Panc1 (cell line): ENCODE measurements around the gene ACSM3. TPM values are rescaled to one million over a fixed set of nuclear protein-coding genes. Genes with fewer than 3 reads are reported as not detected.
"Not testable (repeated sequence)": the region's sequence is repeated elsewhere in the genome, so short reads cannot be mapped to it uniquely, and the experiment has no call there.

Experiments
- ATAC-seq: fragments of 200-7000 bp; cut with Tn5 transposase; 2 replicates; pipeline ENCODE4 v1.9.1; 2020; ENCODE audit warnings: mild to moderate bottlenecking, moderate library complexity
- BruUV-seq: library from RNA; stranded (reverse); fragments of 400-500 nt; replicated peaks from 2 replicates; lab custom pipeline; 2021; lab: Mats Ljungman, UMichigan
- CTCF ChIA-PET: fragments of 300-600 bp; sonication (Branson Sonifier 250); formaldehyde crosslinking; loops from one replicate; lab custom pipeline; 2022; ENCODE audit warnings: antibody characterized with exemption; lab: Charles Lee
- POLR2A ChIA-PET: fragments of 300-600 bp; sonication (Branson Sonifier 250); formaldehyde crosslinking; loops from one replicate; lab custom pipeline; 2022; ENCODE audit warnings: antibody characterized with exemption; lab: Charles Lee
- DNase-seq: peaks from one replicate; pipeline ENCODE4 v3.0.0-alpha.2; 2010; ENCODE audit warnings: low read depth, low spot score
- H3K27ac ChIP-seq: 2 replicates; pipeline ENCODE4 v1.5.1; 2011; ENCODE audit warnings: mild to moderate bottlenecking, low read length, inconsistent platforms
- H3K27me3 ChIP-seq: fragments of 200-500 bp; sonication (Bioruptor generic); 2 replicates; pipeline ENCODE4 v1.6.0; 2014; ENCODE audit warnings: low read length, inconsistent platforms; ENCODE audit not compliant: control insufficient read depth, insufficient read depth
- H3K36me3 ChIP-seq: fragments of 200-500 bp; sonication (Bioruptor generic); 2 replicates; pipeline ENCODE4 v1.5.1; 2014; ENCODE audit warnings: inconsistent platforms, mild to moderate bottlenecking, low read length, moderate library complexity; ENCODE audit not compliant: control insufficient read depth, insufficient read depth
- H3K4me1 ChIP-seq: 2 replicates; pipeline ENCODE4 v1.5.1; 2011; ENCODE audit warnings: inconsistent platforms, mild to moderate bottlenecking, low read length, moderate library complexity; ENCODE audit not compliant: control insufficient read depth, insufficient read depth
- H3K4me3 ChIP-seq, 2 experiments: 2 replicates each; pipeline ENCODE4 v1.5.1; 2011 to 2012; ENCODE audit warnings: low read depth in 2 of 2, low read length in 2 of 2, mild to moderate bottlenecking in 2 of 2, inconsistent platforms in 1 of 2, moderate library complexity in 1 of 2
- H3K9me3 ChIP-seq: fragments of 200-500 bp; sonication (Bioruptor generic); 2 replicates; pipeline ENCODE4 v1.5.1; 2014; ENCODE audit warnings: low read depth, mild to moderate bottlenecking, inconsistent platforms, low read length, moderate library complexity; ENCODE audit not compliant: control insufficient read depth, insufficient read depth
- POLR2AphosphoS5 ChIP-seq: IDR thresholded peaks from 2 replicates; pipeline ENCODE4 v1.6.1; 2012; ENCODE audit warnings: mild to moderate bottlenecking, low read depth, low read length, moderate library complexity
- SIN3A ChIP-seq: IDR thresholded peaks from 2 replicates; pipeline ENCODE4 v1.6.1; 2012; ENCODE audit warnings: low read depth, mild to moderate bottlenecking, low read length, moderate library complexity, borderline replicate concordance; ENCODE audit not compliant: insufficient read depth
- TCF7L2 ChIP-seq: IDR thresholded peaks from 2 replicates; pipeline ENCODE4 v1.6.1; 2011; ENCODE audit warnings: mild to moderate bottlenecking, low read depth, low read length, inconsistent platforms
- in situ Hi-C: cut with HindIII; loops from 2 replicates; pipeline ENCODE4 v1.10.0; 2016; ENCODE audit warnings: low sequenced_read_pairs, low pct_unique_long_range_greater_than_20kb
- intact Hi-C: fragments of 100-400 bp; cut with micrococcal nuclease; formaldehyde crosslinking; loops from one replicate; pipeline ENCODE4 v1.10.0; 2022; ENCODE audit not compliant: unreplicated experiment
- total RNA-seq: library from RNA; stranded (reverse); gene quantifications from one replicate; pipeline ENCODE4 v1.2.1, GENCODE V29; 2021; ENCODE audit not compliant: unreplicated experiment
- TF ChIP-seq, protein P1 (sequence below), 2 experiments: IDR thresholded peaks; 2 replicates each; pipeline ENCODE4 v1.6.1; 2011 to 2012; ENCODE audit warnings: low read depth in 2 of 2, control low read depth in 1 of 2, low read length in 1 of 2, mild to moderate bottlenecking in 1 of 2, moderate library complexity in 1 of 2; ENCODE audit not compliant: insufficient read depth in 1 of 2
- TF ChIP-seq, protein P2 (sequence below): fragments of 450-650 bp; IDR thresholded peaks from 2 replicates; pipeline ENCODE4 v1.5.1; 2017; ENCODE audit warnings: mild to moderate bottlenecking

Gene ACSM3
- total RNA-seq, 1 experiment from 2014 or later, result 0.44 TPM

- BruUV-seq, result no TSS peak
- TF ChIP-seq TCF7L2 (no peak), POLR2AphosphoS5 (no peak), SIN3A (no peak)
- TF ChIP-seq, protein P1, sequence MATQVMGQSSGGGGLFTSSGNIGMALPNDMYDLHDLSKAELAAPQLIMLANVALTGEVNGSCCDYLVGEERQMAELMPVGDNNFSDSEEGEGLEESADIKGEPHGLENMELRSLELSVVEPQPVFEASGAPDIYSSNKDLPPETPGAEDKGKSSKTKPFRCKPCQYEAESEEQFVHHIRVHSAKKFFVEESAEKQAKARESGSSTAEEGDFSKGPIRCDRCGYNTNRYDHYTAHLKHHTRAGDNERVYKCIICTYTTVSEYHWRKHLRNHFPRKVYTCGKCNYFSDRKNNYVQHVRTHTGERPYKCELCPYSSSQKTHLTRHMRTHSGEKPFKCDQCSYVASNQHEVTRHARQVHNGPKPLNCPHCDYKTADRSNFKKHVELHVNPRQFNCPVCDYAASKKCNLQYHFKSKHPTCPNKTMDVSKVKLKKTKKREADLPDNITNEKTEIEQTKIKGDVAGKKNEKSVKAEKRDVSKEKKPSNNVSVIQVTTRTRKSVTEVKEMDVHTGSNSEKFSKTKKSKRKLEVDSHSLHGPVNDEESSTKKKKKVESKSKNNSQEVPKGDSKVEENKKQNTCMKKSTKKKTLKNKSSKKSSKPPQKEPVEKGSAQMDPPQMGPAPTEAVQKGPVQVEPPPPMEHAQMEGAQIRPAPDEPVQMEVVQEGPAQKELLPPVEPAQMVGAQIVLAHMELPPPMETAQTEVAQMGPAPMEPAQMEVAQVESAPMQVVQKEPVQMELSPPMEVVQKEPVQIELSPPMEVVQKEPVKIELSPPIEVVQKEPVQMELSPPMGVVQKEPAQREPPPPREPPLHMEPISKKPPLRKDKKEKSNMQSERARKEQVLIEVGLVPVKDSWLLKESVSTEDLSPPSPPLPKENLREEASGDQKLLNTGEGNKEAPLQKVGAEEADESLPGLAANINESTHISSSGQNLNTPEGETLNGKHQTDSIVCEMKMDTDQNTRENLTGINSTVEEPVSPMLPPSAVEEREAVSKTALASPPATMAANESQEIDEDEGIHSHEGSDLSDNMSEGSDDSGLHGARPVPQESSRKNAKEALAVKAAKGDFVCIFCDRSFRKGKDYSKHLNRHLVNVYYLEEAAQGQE (IDR thresholded peaks at IDR 0.05; ENCODE audit: insufficient read depth in 1 of 2, low read depth in 2 of 2, low read length in 1 of 2), result no peak
- intact Hi-C loops, result no loop called here
- Histone ChIP-seq H3K4me1 (no peaks in the 10 kb centered on the region), H3K27me3 (peaks cover 24% of the 10 kb centered on the region), H3K4me3 (no peak overlapping the region), H3K9me3 (no peaks in the 10 kb centered on the region), H3K27ac (no peak overlapping the region), H3K36me3 (no peaks in the 10 kb centered on the region)
- ATAC-seq (no peak), DNase-seq (no peak)
- ChIA-PET POLR2A (interaction anchor here (0.7 kb wide), 1 partner anchor 550 kb away, joined by 3 read pairs; no protein-coding TSS in a partner anchor), CTCF (no interaction called here)
- in situ Hi-C loops, result no loop called here
Observed at GRCh38 chr16:20755238-20755637, 8.6 kb upstream of the ACSM3 start.

- CTCF ChIA-PET, intact Hi-C loops, H3K4me1 ChIP-seq, H3K9me3 ChIP-seq, ATAC-seq, H3K36me3 ChIP-seq, H3K27ac ChIP-seq, BruUV-seq, DNase-seq, in situ Hi-C loops, H3K4me3 ChIP-seq: not testable (repeated sequence)
- peaks cover 24% of the 10 kb centered on the region for H3K27me3 ChIP-seq
- POLR2A ChIA-PET, result interaction anchor here (0.7 kb wide), 1 partner anchor 550 kb away, joined by 3 read pairs; no protein-coding TSS in a partner anchor
Observed at GRCh38 chr16:20755799-20756198, 8.0 kb upstream of the ACSM3 start.

GRCh38 chr16:20760346-20760745 lies 3.5 kb upstream of the ACSM3 start:
- in situ Hi-C loops, result no loop called here

More at GRCh38 chr16:20760346-20760745, 3.5 kb upstream of the ACSM3 start:
- intact Hi-C loops, result no loop called here
- H3K9me3 ChIP-seq, result no peaks in the 10 kb centered on the region; the same call in 1 of the 2 replicates
- BruUV-seq, result no TSS peak
- no peak overlapping the region for H3K4me3 ChIP-seq
- TF ChIP-seq SIN3A, result no peak
- TF ChIP-seq, protein P2, sequence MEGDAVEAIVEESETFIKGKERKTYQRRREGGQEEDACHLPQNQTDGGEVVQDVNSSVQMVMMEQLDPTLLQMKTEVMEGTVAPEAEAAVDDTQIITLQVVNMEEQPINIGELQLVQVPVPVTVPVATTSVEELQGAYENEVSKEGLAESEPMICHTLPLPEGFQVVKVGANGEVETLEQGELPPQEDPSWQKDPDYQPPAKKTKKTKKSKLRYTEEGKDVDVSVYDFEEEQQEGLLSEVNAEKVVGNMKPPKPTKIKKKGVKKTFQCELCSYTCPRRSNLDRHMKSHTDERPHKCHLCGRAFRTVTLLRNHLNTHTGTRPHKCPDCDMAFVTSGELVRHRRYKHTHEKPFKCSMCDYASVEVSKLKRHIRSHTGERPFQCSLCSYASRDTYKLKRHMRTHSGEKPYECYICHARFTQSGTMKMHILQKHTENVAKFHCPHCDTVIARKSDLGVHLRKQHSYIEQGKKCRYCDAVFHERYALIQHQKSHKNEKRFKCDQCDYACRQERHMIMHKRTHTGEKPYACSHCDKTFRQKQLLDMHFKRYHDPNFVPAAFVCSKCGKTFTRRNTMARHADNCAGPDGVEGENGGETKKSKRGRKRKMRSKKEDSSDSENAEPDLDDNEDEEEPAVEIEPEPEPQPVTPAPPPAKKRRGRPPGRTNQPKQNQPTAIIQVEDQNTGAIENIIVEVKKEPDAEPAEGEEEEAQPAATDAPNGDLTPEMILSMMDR, result no peak
- no peak for TF ChIP-seq POLR2AphosphoS5
- TF ChIP-seq TCF7L2, result no peak
- TF ChIP-seq, protein P1 (IDR thresholded peaks at IDR 0.05; ENCODE audit: insufficient read depth in 1 of 2, low read depth in 2 of 2, low read length in 1 of 2), result no peak
- H3K36me3 ChIP-seq, result no peaks in the 10 kb centered on the region
- DNase-seq, result no peak
- CTCF ChIA-PET, result no interaction called here
- POLR2A ChIA-PET, result no interaction called here
- no peaks in the 10 kb centered on the region for H3K4me1 ChIP-seq
- no peak for ATAC-seq
- H3K27ac ChIP-seq, result no peak overlapping the region
- peaks cover 4% of the 10 kb centered on the region; the same call in 1 of the 2 replicates for H3K27me3 ChIP-seq
